ENCODE measurements around the gene HAUS8. TPM values are rescaled to one million over a fixed set of nuclear protein-coding genes. Genes with fewer than 3 reads are reported as not detected.
A peak's percentile ranks its signal among the peaks of the same experiment; 100 is the strongest.

Gene HAUS8
- total and polyA plus RNA-seq, 2 of the 8 experiments (the other 6 are each of a cell fraction or from before 2014, with no cell fraction given), result 18.4 to 23.2 TPM

- FAIRE-seq (no peak), DNase-seq (ENCODE audit: low read depth in 1 of 2, low spot score in 2 of 2) (peak in 1 of 2 experiments; percentile 65)
- no peak overlapping the region for H2BK15ac ChIP-seq (ENCODE audit: low read length)
- peak overlapping the region; percentile 40 for H4K5ac ChIP-seq (ENCODE audit: insufficient read length, low read depth, low read length)
- no peaks in the 10 kb centered on the region for H3K79me1 ChIP-seq (ENCODE audit: low read depth, low read length)
- ChIA-PET POLR2A (ENCODE audit: partially characterized antibody) (interaction anchor here (1.1 to 1.5 kb wide), 3 partner anchors 10 to 18 kb away, joined by 3 to 4 read pairs (median 4); no protein-coding TSS in a partner anchor), CTCF (ENCODE audit: partially characterized antibody) (no interaction called here)
- WGBS, 2 experiments (ENCODE audit: extremely low coverage in 1 of 2, insufficient coverage in 1 of 2, insufficient read length in 1 of 2, insufficient replicate concordance in 2 of 2, low coverage in 1 of 2, low lambda C conversion rate in 2 of 2, missing lambda C conversion rate in 1 of 2), result 4% methylated on average over 32 of the region's 40 CpGs; no CpG with 5 or more reads in 1 of the 2 experiments
- peak overlapping the region; percentile 73 for H4K91ac ChIP-seq (replicated peaks; ENCODE audit: insufficient read length, low read length)
- H2AFZ ChIP-seq (ENCODE audit: low read length), result no peak overlapping the region
- H3K4me2 ChIP-seq (ENCODE audit: insufficient read depth in 1 of 2, low read depth in 2 of 2, low read length in 2 of 2), result peak overlapping the region; percentile 91
- H3K9me3 ChIP-seq (ENCODE audit: insufficient read depth in 2 of 2, low read depth in 1 of 2, low read length in 1 of 2), result peaks cover 3 to 8% of the 10 kb centered on the region in 2 experiments
- H2AK5ac ChIP-seq (ENCODE audit: low read depth, low read length), result no peak overlapping the region
- no peak overlapping the region for H3K56ac ChIP-seq (replicated peaks; ENCODE audit: insufficient read length, low read depth, low read length)
- H3K79me2 ChIP-seq (ENCODE audit: control insufficient read depth in 1 of 2, insufficient read depth in 2 of 2, low read length in 2 of 2), result peaks cover 0 to 3% of the 10 kb centered on the region in 2 experiments; a peak in 2 of 4 replicates
- peak overlapping the region; percentile 60; the same call in 1 of the 2 replicates for H3K18ac ChIP-seq (ENCODE audit: extremely low read depth, low read length)
- peak overlapping the region; percentile 44 to 72 (median 59); a peak in 6 of 7 replicates for H3K9ac ChIP-seq (replicated peaks in 1 of 4; ENCODE audit: extremely low read depth in 1 of 4, low read depth in 3 of 4, low read length in 3 of 4)
- no peak overlapping the region for H2BK5ac ChIP-seq (ENCODE audit: low read depth, low read length)
- no peak overlapping the region for H2BK20ac ChIP-seq (ENCODE audit: low read length)
- peaks cover 11% of the 10 kb centered on the region for H3K23me2 ChIP-seq (ENCODE audit: low read depth, low read length)
- peaks cover 0 to 3% of the 10 kb centered on the region in 2 experiments for H4K20me1 ChIP-seq (replicated peaks in 1 of 2; ENCODE audit: control insufficient read depth in 1 of 2, insufficient read depth in 2 of 2, low read length in 2 of 2)
- peak; percentile 2 for TF ChIP-seq ASH2L (IDR thresholded peaks at IDR 0.05; ENCODE audit: low read length)
- 0 out of 2 replicates have a peak, but pooled peaks have one; percentile 13 for TF ChIP-seq MAX (IDR thresholded peaks at IDR 0.05)
- no peak for TF ChIP-seq USF2 (IDR thresholded peaks at IDR 0.05; ENCODE audit: low read length)
- peak; percentile 72; the same call in 1 of the 2 replicates for TF ChIP-seq KDM1A (IDR thresholded peaks at IDR 0.05; ENCODE audit: borderline replicate concordance, low read length)
- TF ChIP-seq RBBP5 (IDR thresholded peaks at IDR 0.05; ENCODE audit: borderline replicate concordance, low read depth, low read length), result no peak
- TF ChIP-seq TAF1 (IDR thresholded peaks at IDR 0.05; ENCODE audit: low read depth, low read length), result peak; percentile 39; the same call in 1 of the 2 replicates
- no peak for TF ChIP-seq SP1 (IDR thresholded peaks at IDR 0.05; ENCODE audit: low read depth, low read length)
- TF ChIP-seq KDM4A (IDR thresholded peaks at IDR 0.05; ENCODE audit: low read depth, low read length, severe bottlenecking), result peak; percentile 69
- TF ChIP-seq POLR2A (IDR thresholded peaks at IDR 0.05; ENCODE audit: control extremely low read depth in 1 of 2, low read depth in 2 of 2, low read length in 2 of 2), result peak in 1 of 2 experiments; percentile 63; a peak in 2 of 3 replicates
- no peak for TF ChIP-seq CREB1 (IDR thresholded peaks at IDR 0.05)
- H2BK120ac ChIP-seq (replicated peaks; ENCODE audit: low read depth, low read length), result no peak overlapping the region
- no peak overlapping the region for H2BK12ac ChIP-seq (ENCODE audit: low read depth, low read length)
- peaks cover 0 to 6% (median 3%) of the 10 kb centered on the region in 4 experiments; a peak in 4 of 7 replicates for H3K27me3 ChIP-seq (replicated peaks in 1 of 4; ENCODE audit: control insufficient read depth in 3 of 4, extremely low read depth in 1 of 4, insufficient read depth in 3 of 4, low read length in 3 of 4)
- no peak overlapping the region for H3K27ac ChIP-seq (ENCODE audit: low read depth, low read length)
- H3K4me1 ChIP-seq (replicated peaks in 1 of 4; ENCODE audit: control insufficient read depth in 3 of 4, insufficient read depth in 4 of 4, low read length in 3 of 4), result peaks cover 2 to 9% (median 5%) of the 10 kb centered on the region in 4 experiments; a peak in 5 of 7 replicates
- H3K14ac ChIP-seq (ENCODE audit: insufficient read length), result no peak overlapping the region
- H4K8ac ChIP-seq (ENCODE audit: extremely low read depth, insufficient read depth, low read length), result peak overlapping the region; percentile 80
- H3K36me3 ChIP-seq (ENCODE audit: control insufficient read depth in 2 of 4, insufficient read depth in 4 of 4, low read length in 3 of 4), result no peaks in the 10 kb centered on the region
- peak overlapping the region; percentile 74 to 87 (median 82) for H3K4me3 ChIP-seq (ENCODE audit: extremely low read depth in 1 of 4, insufficient read depth in 2 of 4, low read depth in 3 of 4, low read length in 4 of 4)
- no peak overlapping the region for H3K23ac ChIP-seq (ENCODE audit: insufficient read length)
- H3K4ac ChIP-seq (replicated peaks; ENCODE audit: insufficient read length, low read depth, low read length), result no peak overlapping the region
Measured at GRCh38 chr19:17025991-17026658, 49.1 kb downstream of the HAUS8 start.

Data from H1 (cell line).